ENCODE measurements around the gene OXCT2.

DNA sequence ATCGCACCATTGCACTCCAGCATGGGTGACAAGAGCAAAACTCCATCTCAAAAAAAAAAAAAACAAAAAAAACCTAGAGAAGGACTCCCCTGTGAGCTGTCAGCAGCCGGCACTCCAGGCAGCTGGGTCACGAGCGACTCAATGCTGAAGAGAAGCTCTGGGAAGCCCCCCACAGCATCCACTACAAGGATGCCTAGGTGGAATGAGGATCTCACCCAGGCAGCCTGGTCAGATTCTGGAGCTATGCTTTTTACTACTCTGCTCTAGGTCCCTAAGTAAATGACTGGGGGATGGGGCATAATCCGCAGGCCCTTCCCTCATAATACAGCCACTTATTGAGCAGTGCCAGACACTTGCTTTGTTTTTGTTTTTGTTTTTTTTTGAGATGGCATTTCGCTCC is 11.0 kb upstream of the OXCT2 start:
- TF ChIP-seq SIN3A (IDR thresholded peaks at IDR 0.05; ENCODE audit: borderline replicate concordance, low read depth, low read length) (no peak), CTCF (IDR thresholded peaks at IDR 0.05) (no peak), TAF1 (IDR thresholded peaks at IDR 0.05; ENCODE audit: borderline replicate concordance, low read depth, low read length) (no peak), POLR2AphosphoS5 (IDR thresholded peaks at IDR 0.05; ENCODE audit: low read depth, low read length) (no peak)
